ENCODE results near the gene SLC41A3. TPM values are rescaled to one million over a fixed set of nuclear protein-coding genes. Genes with fewer than 3 reads are reported as not detected.

The SLC41A3 gene
- total RNA-seq, 4 donors from 2014 or later, result 56.1 to 72.2 (median 59.7) TPM

DNA sequence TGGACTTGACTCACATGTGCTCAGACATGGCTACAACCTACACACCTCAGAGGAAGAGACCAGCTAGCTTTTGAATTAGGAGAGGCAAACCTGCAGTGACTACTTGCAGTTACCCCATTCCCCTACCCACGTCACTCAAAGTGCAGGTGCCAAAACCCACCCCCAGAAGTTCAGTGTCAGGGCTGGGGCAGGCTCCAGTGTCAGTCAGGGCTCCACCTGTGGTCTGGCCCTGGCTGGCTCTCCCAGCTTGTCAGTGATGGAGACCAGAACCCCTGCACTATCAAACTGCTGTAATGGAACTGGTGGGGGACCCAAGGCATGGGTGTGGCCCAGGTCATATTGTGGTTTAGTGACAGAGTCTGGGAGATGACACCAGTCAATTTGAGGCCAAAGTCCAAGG is 32.6 kb upstream of the SLC41A3 start:
- no peak for DNase-seq

DNA sequence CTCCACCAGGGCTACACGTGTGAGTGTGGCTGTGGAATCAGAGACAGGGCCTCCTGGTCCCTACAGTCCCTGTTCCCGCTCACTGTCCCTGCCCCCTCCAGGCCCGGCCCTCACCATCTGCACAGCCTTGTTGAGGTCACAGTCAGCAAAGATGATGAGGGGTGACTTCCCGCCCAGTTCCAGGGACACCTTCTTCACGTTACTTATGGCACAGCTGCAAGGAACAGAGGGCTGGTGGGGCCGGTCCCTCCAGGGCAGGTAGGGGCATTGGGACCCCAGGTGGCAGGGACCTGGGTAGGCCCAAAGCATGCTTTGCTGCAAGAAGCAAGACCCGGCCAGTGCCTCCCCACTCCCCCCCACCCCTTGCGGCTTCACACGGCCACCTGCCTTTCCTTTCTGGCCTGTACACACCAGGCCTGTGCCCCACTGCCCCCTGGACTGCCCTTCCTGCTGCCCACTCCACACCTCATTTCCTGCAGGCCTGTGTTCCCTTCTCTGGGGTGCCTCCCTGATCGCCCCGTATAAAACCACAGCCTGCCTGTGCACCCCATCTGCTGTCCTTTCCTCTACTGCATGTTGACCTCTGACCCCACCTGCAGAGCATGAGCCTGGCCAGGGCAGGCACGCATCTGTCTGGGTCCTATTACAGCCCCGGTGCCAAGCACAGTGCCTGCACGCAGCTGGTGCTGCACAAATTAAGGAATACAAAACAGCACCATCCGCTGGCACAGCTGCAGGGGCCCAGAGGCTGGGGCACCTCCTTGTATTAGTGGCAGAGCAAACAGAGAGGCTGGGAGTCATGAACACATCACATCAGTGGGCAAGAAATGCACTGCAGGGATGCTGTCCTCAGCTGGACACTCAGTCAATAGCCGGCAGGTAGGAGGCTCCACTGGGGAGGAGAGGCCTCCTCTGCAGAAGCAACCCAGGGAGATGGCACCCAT is 30.8 kb upstream of the SLC41A3 start:
- TF ChIP-seq POLR2A (IDR thresholded peaks at IDR 0.05), result no peak
- TF ChIP-seq, protein P1, sequence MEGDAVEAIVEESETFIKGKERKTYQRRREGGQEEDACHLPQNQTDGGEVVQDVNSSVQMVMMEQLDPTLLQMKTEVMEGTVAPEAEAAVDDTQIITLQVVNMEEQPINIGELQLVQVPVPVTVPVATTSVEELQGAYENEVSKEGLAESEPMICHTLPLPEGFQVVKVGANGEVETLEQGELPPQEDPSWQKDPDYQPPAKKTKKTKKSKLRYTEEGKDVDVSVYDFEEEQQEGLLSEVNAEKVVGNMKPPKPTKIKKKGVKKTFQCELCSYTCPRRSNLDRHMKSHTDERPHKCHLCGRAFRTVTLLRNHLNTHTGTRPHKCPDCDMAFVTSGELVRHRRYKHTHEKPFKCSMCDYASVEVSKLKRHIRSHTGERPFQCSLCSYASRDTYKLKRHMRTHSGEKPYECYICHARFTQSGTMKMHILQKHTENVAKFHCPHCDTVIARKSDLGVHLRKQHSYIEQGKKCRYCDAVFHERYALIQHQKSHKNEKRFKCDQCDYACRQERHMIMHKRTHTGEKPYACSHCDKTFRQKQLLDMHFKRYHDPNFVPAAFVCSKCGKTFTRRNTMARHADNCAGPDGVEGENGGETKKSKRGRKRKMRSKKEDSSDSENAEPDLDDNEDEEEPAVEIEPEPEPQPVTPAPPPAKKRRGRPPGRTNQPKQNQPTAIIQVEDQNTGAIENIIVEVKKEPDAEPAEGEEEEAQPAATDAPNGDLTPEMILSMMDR (IDR thresholded peaks at IDR 0.05), result no peak
- H3K27ac ChIP-seq, result no peak overlapping the region
- no peak for DNase-seq
- H3K9me3 ChIP-seq, result no peaks in the 10 kb centered on the region
- H3K36me3 ChIP-seq, result no peaks in the 10 kb centered on the region
- WGBS, 2 donors, result 88 to 91% methylated on average over 10 to 13 of the region's 16 CpGs
- H3K4me1 ChIP-seq, result no peaks in the 10 kb centered on the region
- no peaks in the 10 kb centered on the region for H3K27me3 ChIP-seq
- intact Hi-C loops (cut with DNase I), result no loop called here
- no peak overlapping the region for H3K4me3 ChIP-seq (replicated peaks in 1 of 3)

More for the DNA sequence above, 32.6 kb upstream of the SLC41A3 start:
- no peak for TF ChIP-seq POLR2A (IDR thresholded peaks at IDR 0.05)
- TF ChIP-seq, protein P1 (IDR thresholded peaks at IDR 0.05), result no peak
- Histone ChIP-seq H3K4me1 (no peaks in the 10 kb centered on the region), H3K27ac (no peak overlapping the region), H3K4me3 (replicated peaks in 1 of 3) (no peak overlapping the region), H3K27me3 (no peaks in the 10 kb centered on the region), H3K36me3 (no peaks in the 10 kb centered on the region), H3K9me3 (no peaks in the 10 kb centered on the region)
- intact Hi-C loops (cut with DNase I), result no loop called here
- 100% methylated on average over 1 of the region's 1 CpG; no CpG with 5 or more reads in 1 of the 2 donors for WGBS, 2 donors

DNA sequence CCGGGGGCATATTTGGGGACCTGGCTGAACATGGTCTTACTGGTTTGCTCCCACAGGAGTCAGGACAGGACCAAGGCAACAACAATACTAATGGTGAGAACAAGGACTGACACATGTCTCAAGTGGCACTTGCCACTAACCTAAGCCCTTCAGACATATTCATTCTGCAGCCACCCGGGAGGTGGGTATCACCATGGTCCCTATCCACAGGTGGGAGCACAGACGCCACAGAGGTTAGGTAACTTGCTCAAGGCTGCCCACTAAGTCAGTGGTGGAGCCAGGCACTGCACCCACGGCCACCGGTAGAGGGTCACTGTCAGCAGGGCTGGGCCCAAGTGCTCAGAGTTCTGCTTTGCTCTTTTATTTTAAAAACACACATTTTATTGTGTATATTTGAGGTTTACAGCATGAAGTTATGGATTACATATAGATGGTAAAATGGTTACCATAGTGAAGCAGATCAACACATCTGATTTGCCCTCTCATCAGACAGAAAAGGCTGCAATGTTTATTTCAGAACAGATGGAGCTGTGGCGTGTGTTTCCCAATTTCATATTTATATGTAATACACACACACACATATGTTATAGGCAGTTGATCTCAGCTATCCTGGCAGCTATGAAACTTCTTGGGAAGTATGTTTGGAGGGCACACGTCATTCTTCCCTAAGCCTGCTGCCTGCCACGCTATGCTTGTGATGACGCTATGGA is 30.0 kb upstream of the SLC41A3 start:
- Histone ChIP-seq H3K4me1 (no peaks in the 10 kb centered on the region), H3K9me3 (no peaks in the 10 kb centered on the region), H3K36me3 (no peaks in the 10 kb centered on the region), H3K4me3 (replicated peaks in 1 of 3) (no peak overlapping the region), H3K27ac (no peak overlapping the region), H3K27me3 (no peaks in the 10 kb centered on the region)
- 74 to 78% methylated on average over 9 of the region's 9 CpGs for WGBS, 2 donors
- TF ChIP-seq, protein P1 (IDR thresholded peaks at IDR 0.05), result peak in 1 of 6 experiments; percentile 35
- no peak for TF ChIP-seq POLR2A (IDR thresholded peaks at IDR 0.05)
- intact Hi-C loops (cut with DNase I), result no loop called here
- no peak for DNase-seq

DNA sequence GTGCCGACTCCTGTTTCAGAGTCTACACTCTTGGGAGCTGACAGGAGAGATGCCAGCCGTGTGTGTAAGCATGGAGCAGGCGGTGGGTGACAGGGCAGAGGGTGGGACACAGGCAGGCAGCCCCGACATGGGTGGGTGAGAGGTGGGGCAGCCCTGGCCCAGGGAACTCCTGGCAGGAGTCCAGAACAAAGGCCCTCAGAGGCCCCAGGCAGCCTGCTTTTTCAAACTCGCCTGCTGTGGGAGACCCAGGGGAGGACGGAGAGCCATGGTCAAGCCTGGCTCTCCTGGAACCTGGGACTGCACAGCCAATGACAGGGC is 29.3 kb upstream of the SLC41A3 start:
- DNase-seq, result no peak

More for the DNA sequence above, 29.3 kb upstream of the SLC41A3 start:
- H3K27me3 ChIP-seq, result no peaks in the 10 kb centered on the region
- no peak overlapping the region for H3K4me3 ChIP-seq (replicated peaks in 1 of 3)
- WGBS, 2 donors, result 75 to 76% methylated on average over 4 to 5 of the region's 6 CpGs
- H3K27ac ChIP-seq, result no peak overlapping the region
- intact Hi-C loops (cut with DNase I), result no loop called here
- no peaks in the 10 kb centered on the region for H3K9me3 ChIP-seq
- no peaks in the 10 kb centered on the region for H3K4me1 ChIP-seq
- no peaks in the 10 kb centered on the region for H3K36me3 ChIP-seq
- TF ChIP-seq POLR2A (IDR thresholded peaks at IDR 0.05), result no peak
- TF ChIP-seq, protein P1 (IDR thresholded peaks at IDR 0.05), result no peak
